ENCODE data around the gene BMP8B. TPM values are rescaled to one million over a fixed set of nuclear protein-coding genes. Genes with fewer than 3 reads are reported as not detected.
A peak's percentile ranks its signal among the peaks of the same experiment; 100 is the strongest.

The BMP8B gene
- total and polyA plus RNA-seq, 2 of the 8 experiments (the other 6 are each of a cell fraction or from before 2014, with no cell fraction given) = 0.37 to 0.50 TPM

DNA sequence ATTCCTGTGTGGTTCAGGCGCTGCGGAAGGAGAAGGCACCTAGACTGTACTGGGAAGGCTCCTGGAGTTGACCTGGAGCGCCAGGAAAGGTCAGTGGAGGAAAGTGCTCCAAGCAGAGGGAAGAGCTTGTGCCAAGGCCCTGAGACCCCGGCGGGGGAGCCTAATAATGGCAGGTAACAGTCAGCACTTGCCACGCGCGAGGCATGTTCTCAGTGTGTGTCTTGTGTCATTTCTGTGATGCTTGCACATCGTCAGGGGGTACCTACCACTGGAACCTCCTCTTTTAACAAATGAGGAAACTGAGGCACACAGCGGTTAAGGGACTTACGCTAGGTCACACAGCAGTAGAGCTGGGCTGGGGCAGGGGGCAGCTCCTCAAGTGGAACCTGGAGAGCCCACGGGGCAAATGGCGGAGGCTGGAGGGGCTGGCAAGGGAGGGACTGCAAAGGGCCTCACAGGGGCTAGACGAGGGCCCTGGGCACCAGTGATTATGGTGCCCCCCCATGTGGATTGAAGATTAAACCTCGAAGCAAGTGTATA is 976 bp upstream of the BMP8B start:
- no peak overlapping the region for H2BK15ac ChIP-seq (ENCODE audit: low read length)
- no peak overlapping the region for H4K5ac ChIP-seq (ENCODE audit: insufficient read length, low read depth, low read length)
- H4K8ac ChIP-seq (ENCODE audit: extremely low read depth, insufficient read depth, low read length) = no peak overlapping the region
- H3K18ac ChIP-seq (ENCODE audit: extremely low read depth, low read length) = no peak overlapping the region
- H4K91ac ChIP-seq (replicated peaks; ENCODE audit: insufficient read length, low read length) = no peak overlapping the region
- no peak overlapping the region for H3K9ac ChIP-seq (replicated peaks in 1 of 4; ENCODE audit: extremely low read depth in 1 of 4, low read depth in 3 of 4, low read length in 3 of 4)
- H3K4me3 ChIP-seq (ENCODE audit: extremely low read depth in 1 of 4, insufficient read depth in 2 of 4, low read depth in 3 of 4, low read length in 4 of 4) = peak overlapping the region in 2 of 4 experiments; percentile 50 to 68; a peak in 4 of 8 replicates
- FAIRE-seq (peak; percentile 55), DNase-seq (ENCODE audit: low read depth in 1 of 2, low spot score in 2 of 2) (no peak)
- no peak overlapping the region for H3K27ac ChIP-seq (ENCODE audit: low read depth, low read length)
- H2AFZ ChIP-seq (ENCODE audit: low read length) = peak overlapping the region; percentile 40; the same call in 1 of the 2 replicates
- peaks cover 7% of the 10 kb centered on the region; the same call in 1 of the 2 replicates for H3K23me2 ChIP-seq (ENCODE audit: low read depth, low read length)
- 46% methylated on average over 15 of the region's 15 CpGs; no CpG with 5 or more reads in 1 of the 2 experiments for WGBS, 2 experiments (ENCODE audit: extremely low coverage in 1 of 2, insufficient coverage in 1 of 2, insufficient read length in 1 of 2, insufficient replicate concordance in 2 of 2, low coverage in 1 of 2, low lambda C conversion rate in 2 of 2, missing lambda C conversion rate in 1 of 2)
- peak overlapping the region; percentile 38 for H3K4ac ChIP-seq (replicated peaks; ENCODE audit: insufficient read length, low read depth, low read length)
- H2BK5ac ChIP-seq (ENCODE audit: low read depth, low read length) = no peak overlapping the region
- H2AK5ac ChIP-seq (ENCODE audit: low read depth, low read length) = no peak overlapping the region
- TF ChIP-seq SRF (IDR thresholded peaks at IDR 0.05; ENCODE audit: low read depth, low read length) (no peak), TBP (IDR thresholded peaks at IDR 0.05; ENCODE audit: low read depth, low read length) (no peak), HDAC6 (IDR thresholded peaks at IDR 0.05; ENCODE audit: low read depth, low read length) (no peak), CEBPB (IDR thresholded peaks at IDR 0.05; ENCODE audit: low read depth, low read length) (no peak)
- ChIA-PET POLR2A (ENCODE audit: partially characterized antibody) (interaction anchor here (0.5 to 1.9 kb wide), 3 partner anchors 8 to 243 kb away, joined by 3 to 5 read pairs (median 3); no protein-coding TSS in a partner anchor), CTCF (ENCODE audit: partially characterized antibody) (interaction anchor here (1.3 to 1.7 kb wide), 2 partner anchors 9 to 10 kb away, joined by 5 to 7 read pairs; no protein-coding TSS in a partner anchor)
- no peak overlapping the region for H2BK12ac ChIP-seq (ENCODE audit: low read depth, low read length)
- H3K4me1 ChIP-seq (replicated peaks in 1 of 4; ENCODE audit: control insufficient read depth in 3 of 4, insufficient read depth in 4 of 4, low read length in 3 of 4) = no peaks in the 10 kb centered on the region
- H3K79me1 ChIP-seq (ENCODE audit: low read depth, low read length) = no peaks in the 10 kb centered on the region
- peak overlapping the region; percentile 45 to 77 for H3K4me2 ChIP-seq (ENCODE audit: insufficient read depth in 1 of 2, low read depth in 2 of 2, low read length in 2 of 2)
- H3K14ac ChIP-seq (ENCODE audit: insufficient read length) = no peak overlapping the region
- no peak overlapping the region for H3K23ac ChIP-seq (ENCODE audit: insufficient read length)
- no peaks in the 10 kb centered on the region for H3K79me2 ChIP-seq (ENCODE audit: control insufficient read depth in 1 of 2, insufficient read depth in 2 of 2, low read length in 2 of 2)
- H2BK20ac ChIP-seq (ENCODE audit: low read length) = no peak overlapping the region
- H3K56ac ChIP-seq (replicated peaks; ENCODE audit: insufficient read length, low read depth, low read length) = no peak overlapping the region
- H3K9me3 ChIP-seq (ENCODE audit: insufficient read depth in 2 of 2, low read depth in 1 of 2, low read length in 1 of 2) = no peaks in the 10 kb centered on the region
- no peak overlapping the region for H2BK120ac ChIP-seq (replicated peaks; ENCODE audit: low read depth, low read length)
- H4K20me1 ChIP-seq (replicated peaks in 1 of 2; ENCODE audit: control insufficient read depth in 1 of 2, insufficient read depth in 2 of 2, low read length in 2 of 2) = peaks cover 0 to 4% of the 10 kb centered on the region in 2 experiments
- H3K27me3 ChIP-seq (replicated peaks in 1 of 4; ENCODE audit: control insufficient read depth in 3 of 4, extremely low read depth in 1 of 4, insufficient read depth in 3 of 4, low read length in 3 of 4) = peaks cover 34 to 62% (median 47%) of the 10 kb centered on the region in 4 experiments
- no peaks in the 10 kb centered on the region for H3K36me3 ChIP-seq (ENCODE audit: control insufficient read depth in 2 of 4, insufficient read depth in 4 of 4, low read length in 3 of 4)
